HEK293 (cell line): ENCODE data around the gene DPP6.

Experiments used
- CTCF ChIP-seq: fragments of 450-650 bp; formaldehyde crosslinking; IDR thresholded peaks from 2 replicates; pipeline ENCODE4 v1.5.1; 2016; ENCODE audit warnings: missing biosample characterization, missing genetic modification characterization
- HOXA7 ChIP-seq: sonication (generic); formaldehyde crosslinking; IDR thresholded peaks from 2 replicates; pipeline ENCODE4 v1.8.1; 2022; ENCODE audit warnings: missing genetic modification reagents, borderline replicate concordance
- IKZF3 ChIP-seq: fragments of 450-650 bp; IDR thresholded peaks from 2 replicates; pipeline ENCODE4 v1.5.0; 2018; ENCODE audit warnings: missing biosample characterization, mild to moderate bottlenecking, missing genetic modification characterization, moderate library complexity
- ZNF514 ChIP-seq: fragments of 450-650 bp; formaldehyde crosslinking; IDR thresholded peaks from 2 replicates; pipeline ENCODE4 v1.5.1; 2016; ENCODE audit warnings: missing biosample characterization, missing genetic modification characterization
- ZNF558 ChIP-seq: fragments of 450-650 bp; formaldehyde crosslinking; IDR thresholded peaks from 2 replicates; pipeline ENCODE4 v1.5.1; 2016; ENCODE audit warnings: missing biosample characterization, missing genetic modification characterization
- ZNF596 ChIP-seq: fragments of 450-650 bp; IDR thresholded peaks from 2 replicates; pipeline ENCODE4 v1.5.0; 2018; ENCODE audit warnings: missing biosample characterization, mild to moderate bottlenecking, missing genetic modification characterization, moderate library complexity

DNA sequence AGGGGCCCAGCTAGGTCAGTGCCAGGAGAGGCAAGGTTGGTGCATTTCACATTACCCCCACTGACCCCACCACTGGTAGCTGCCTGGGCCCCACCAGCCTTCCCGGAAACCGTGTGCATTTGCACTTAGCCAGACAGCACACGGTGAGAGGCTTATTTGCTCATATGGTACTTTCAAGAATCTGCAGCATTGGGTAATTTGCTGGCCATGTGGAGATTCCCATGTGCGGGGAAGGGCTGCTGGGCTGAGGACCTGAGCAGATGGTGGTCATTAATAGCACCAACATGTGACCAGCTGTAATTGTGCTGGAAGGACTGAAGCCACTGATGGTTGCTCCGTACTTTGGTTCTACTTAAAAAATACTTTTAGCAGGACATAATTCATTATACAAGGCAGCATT is 323.8 kb downstream of the DPP6 start:
- no peak for TF ChIP-seq ZNF596
- no peak for TF ChIP-seq ZNF558
- TF ChIP-seq ZNF514: no peak
- TF ChIP-seq HOXA7 (CRISPR knock-in tag): no peak
- no peak for TF ChIP-seq IKZF3 (tag by site-specific recombination)
- no peak for TF ChIP-seq CTCF (tag by site-specific recombination)
